ENCODE results near the gene EDEM1.

EDEM1 gene

DNA sequence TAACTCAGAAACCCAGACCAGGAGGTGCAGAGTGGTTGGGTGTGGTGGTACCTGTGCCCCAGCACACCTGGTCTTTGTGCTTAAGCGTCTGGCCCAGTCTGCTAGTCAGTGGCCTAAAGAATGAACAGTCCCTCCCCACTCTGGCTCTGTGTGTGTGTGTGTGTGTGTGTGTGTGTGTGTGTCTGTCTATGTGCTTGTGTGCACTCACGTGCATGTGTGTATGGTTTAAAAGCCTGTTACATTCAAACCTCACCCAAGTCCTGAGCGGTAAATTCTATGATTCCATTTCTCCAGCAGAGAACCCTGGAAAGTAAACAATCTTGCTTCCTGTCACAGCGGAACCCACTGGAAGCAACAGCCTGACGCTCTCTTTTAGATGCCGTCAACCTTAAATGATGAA is 34.2 kb downstream of the EDEM1 start:
- Histone ChIP-seq H3K4me3 (ENCODE audit: low read length) (no peak overlapping the region), H3K27me3 (ENCODE audit: control insufficient read depth, insufficient read depth, low read length) (no peaks in the 10 kb centered on the region), H3K36me3 (ENCODE audit: insufficient read depth, low read length) (peaks cover 15% of the 10 kb centered on the region), H3K9me3 (replicated peaks; ENCODE audit: low read length) (no peaks in the 10 kb centered on the region), H3K9ac (ENCODE audit: low read depth, low read length) (no peak overlapping the region), H3K4me1 (ENCODE audit: control insufficient read depth, insufficient read depth, low read length) (peaks cover 5% of the 10 kb centered on the region), H3K4me2 (ENCODE audit: low read length) (no peak overlapping the region)

DNA sequence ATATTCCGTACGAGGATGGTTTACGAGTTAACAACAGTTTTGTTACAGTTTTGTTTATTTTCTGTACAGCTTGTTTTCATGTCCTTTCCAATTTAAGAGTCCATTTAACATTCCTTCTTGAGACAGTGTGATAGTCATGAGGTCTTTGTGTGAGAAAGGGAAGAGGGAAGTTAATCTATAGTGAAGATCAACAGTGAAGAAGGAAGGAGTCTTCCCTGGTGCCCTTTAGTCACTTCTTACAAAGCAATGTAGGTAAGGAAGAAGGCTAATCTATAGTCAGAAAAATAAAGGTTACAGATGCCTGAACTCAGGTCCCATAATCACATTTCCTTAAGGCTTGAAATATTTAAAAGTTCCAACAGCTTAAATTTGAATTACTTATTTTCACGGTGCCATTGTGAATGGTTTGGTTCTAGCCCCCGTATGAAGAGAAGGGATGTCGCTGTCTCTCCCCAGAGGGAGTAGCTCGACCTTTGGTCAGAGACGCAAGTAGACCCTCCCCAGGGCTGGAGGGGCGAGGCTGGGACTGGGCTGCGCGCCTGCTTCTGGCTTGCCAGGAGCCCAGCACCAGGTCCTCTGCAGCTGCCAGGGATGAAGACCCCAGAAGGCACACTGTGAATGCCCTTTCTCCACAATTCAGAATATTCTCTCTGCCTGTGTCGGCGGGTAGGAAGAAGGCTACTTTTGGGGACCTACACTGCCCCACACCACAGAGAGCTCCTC is 34.9 kb downstream of the EDEM1 start:
- peaks cover 2% of the 10 kb centered on the region for H3K27me3 ChIP-seq (ENCODE audit: control insufficient read depth, insufficient read depth, low read length)
- no peak overlapping the region for H3K4me3 ChIP-seq (ENCODE audit: low read length)
- H3K4me1 ChIP-seq (ENCODE audit: control insufficient read depth, insufficient read depth, low read length), result peaks cover 5% of the 10 kb centered on the region
- peaks cover 8% of the 10 kb centered on the region for H3K36me3 ChIP-seq (ENCODE audit: insufficient read depth, low read length)
- no peak overlapping the region for H3K4me2 ChIP-seq (ENCODE audit: low read length)
- no peaks in the 10 kb centered on the region for H3K9me3 ChIP-seq (replicated peaks; ENCODE audit: low read length)
- H3K9ac ChIP-seq (ENCODE audit: low read depth, low read length), result no peak overlapping the region

DNA sequence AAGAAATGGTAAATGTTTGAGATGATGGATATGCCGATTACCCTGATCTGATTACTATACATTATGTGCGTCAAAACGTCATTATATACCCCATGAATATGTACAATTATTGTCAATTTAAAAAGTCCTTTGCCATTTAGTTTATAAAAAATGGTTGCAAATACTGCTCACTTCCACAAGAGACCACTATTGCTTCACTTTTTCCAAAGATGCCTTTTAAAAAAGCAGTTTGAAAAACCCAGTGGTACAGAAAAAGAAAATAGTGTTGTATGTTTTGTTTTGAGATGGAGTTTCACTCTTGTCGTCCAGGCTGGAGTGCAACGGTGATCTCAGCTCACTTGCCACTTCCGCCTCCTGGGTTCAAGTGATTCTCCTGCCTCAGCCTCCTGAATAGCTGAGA is 39.3 kb downstream of the EDEM1 start:
- peaks cover 14% of the 10 kb centered on the region for H3K27me3 ChIP-seq (ENCODE audit: control insufficient read depth, insufficient read depth, low read length)

DNA sequence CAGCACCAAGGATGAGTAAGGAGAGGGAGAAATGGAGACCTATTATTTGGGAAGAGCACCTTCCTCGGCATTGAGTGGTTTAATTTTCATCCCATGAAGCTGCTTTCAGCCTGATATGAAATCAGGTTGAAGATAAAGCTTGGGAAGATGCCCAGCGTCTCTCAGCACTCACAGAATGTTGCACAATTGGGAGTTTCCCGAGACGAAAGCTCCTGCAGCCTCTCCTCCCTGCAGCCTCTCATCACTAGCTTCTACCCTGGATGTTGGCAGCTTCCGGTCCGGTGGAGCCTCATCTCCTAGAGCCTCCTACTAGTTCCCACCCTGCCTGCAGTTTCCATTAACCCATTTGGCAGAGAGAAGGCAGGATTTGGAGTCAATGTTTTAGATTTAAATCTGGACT is 40.3 kb downstream of the EDEM1 start:
- H3K4me1 ChIP-seq (ENCODE audit: control insufficient read depth, insufficient read depth, low read length), result no peaks in the 10 kb centered on the region
- no peak overlapping the region for H3K4me2 ChIP-seq (ENCODE audit: low read length)
- H3K36me3 ChIP-seq (ENCODE audit: insufficient read depth, low read length), result no peaks in the 10 kb centered on the region
- H3K9me3 ChIP-seq (replicated peaks; ENCODE audit: low read length), result no peaks in the 10 kb centered on the region
- H3K4me3 ChIP-seq (ENCODE audit: low read length), result no peak overlapping the region
- peaks cover 15% of the 10 kb centered on the region for H3K27me3 ChIP-seq (ENCODE audit: control insufficient read depth, insufficient read depth, low read length)
- H3K9ac ChIP-seq (ENCODE audit: low read depth, low read length), result no peak overlapping the region

More for the DNA sequence above, 39.3 kb downstream of the EDEM1 start:
- Histone ChIP-seq H3K9ac (ENCODE audit: low read depth, low read length) (no peak overlapping the region), H3K4me2 (ENCODE audit: low read length) (no peak overlapping the region), H3K4me3 (ENCODE audit: low read length) (no peak overlapping the region), H3K36me3 (ENCODE audit: insufficient read depth, low read length) (no peaks in the 10 kb centered on the region), H3K9me3 (replicated peaks; ENCODE audit: low read length) (no peaks in the 10 kb centered on the region), H3K4me1 (ENCODE audit: control insufficient read depth, insufficient read depth, low read length) (no peaks in the 10 kb centered on the region)

DNA sequence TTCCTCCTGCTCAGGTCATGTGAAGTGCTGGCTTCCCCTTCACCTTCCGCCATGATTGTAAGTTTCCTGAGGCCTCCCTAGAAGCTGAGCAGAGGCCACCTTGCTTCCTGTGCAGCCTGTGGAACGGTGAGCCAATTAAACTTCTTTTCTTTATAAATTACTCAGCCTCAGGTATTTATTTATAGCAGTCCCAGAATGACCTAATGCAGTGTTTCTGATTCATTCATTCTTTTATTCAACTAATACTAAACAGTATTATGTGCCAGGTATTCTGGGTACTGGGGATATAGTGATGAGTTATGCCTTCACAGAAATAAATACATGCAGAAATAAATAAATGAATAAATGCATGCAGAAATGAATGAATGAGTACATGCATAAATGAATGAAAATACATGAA is 41.9 kb downstream of the EDEM1 start:
- H3K4me3 ChIP-seq (ENCODE audit: low read length), result no peak overlapping the region
- no peak overlapping the region for H3K9ac ChIP-seq (ENCODE audit: low read depth, low read length)
- no peaks in the 10 kb centered on the region for H3K9me3 ChIP-seq (replicated peaks; ENCODE audit: low read length)
- H3K4me1 ChIP-seq (ENCODE audit: control insufficient read depth, insufficient read depth, low read length), result no peaks in the 10 kb centered on the region
- H3K27me3 ChIP-seq (ENCODE audit: control insufficient read depth, insufficient read depth, low read length), result peaks cover 15% of the 10 kb centered on the region
- H3K36me3 ChIP-seq (ENCODE audit: insufficient read depth, low read length), result no peaks in the 10 kb centered on the region
- no peak overlapping the region for H3K4me2 ChIP-seq (ENCODE audit: low read length)

DNA sequence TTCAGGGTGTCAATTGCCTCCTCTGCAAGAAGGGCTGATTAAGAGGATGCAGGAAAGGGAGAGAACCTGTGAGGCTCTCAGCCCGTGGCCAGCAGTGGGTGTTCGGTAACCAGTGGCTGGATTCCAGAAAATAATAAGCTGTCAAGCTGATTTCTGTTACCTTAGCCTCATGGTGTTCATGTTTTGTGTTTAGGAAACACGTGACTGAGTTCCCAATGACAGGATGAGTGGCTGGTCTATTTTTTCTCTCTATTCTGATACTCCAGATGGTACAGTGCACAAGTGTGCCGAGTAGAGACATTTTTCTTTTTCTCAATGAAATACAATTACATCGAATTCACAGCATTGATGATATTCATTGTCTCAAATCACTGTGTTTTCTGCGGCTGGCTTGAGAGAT is 43.6 kb downstream of the EDEM1 start:
- H3K4me2 ChIP-seq (ENCODE audit: low read length), result no peak overlapping the region
- no peak overlapping the region for H3K9ac ChIP-seq (ENCODE audit: low read depth, low read length)
- H3K9me3 ChIP-seq (replicated peaks; ENCODE audit: low read length), result no peaks in the 10 kb centered on the region
- no peaks in the 10 kb centered on the region for H3K36me3 ChIP-seq (ENCODE audit: insufficient read depth, low read length)
- no peak overlapping the region for H3K4me3 ChIP-seq (ENCODE audit: low read length)
- H3K27me3 ChIP-seq (ENCODE audit: control insufficient read depth, insufficient read depth, low read length), result peaks cover 15% of the 10 kb centered on the region
- H3K4me1 ChIP-seq (ENCODE audit: control insufficient read depth, insufficient read depth, low read length), result no peaks in the 10 kb centered on the region

DNA sequence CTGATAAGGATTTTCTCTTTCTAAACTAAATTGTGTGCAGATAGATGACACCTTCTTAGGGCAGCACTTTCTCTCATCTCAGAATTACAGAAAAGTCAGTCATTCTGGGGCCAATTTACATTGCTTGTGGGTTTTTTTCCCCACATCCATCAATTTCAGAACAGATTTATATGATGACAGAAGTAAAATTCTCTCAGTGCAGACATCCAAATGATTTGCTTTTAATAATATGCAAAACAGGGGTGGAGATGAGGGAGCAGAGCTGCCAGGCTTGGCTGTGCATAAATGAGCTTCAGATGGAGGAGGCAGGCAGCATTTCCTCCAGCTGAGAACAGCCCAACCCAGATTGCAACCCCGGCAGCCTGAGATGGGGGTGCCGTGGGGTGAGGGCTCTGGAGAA is 44.0 kb downstream of the EDEM1 start:
- H3K4me1 ChIP-seq (ENCODE audit: control insufficient read depth, insufficient read depth, low read length), result no peaks in the 10 kb centered on the region
- H3K4me3 ChIP-seq (ENCODE audit: low read length), result no peak overlapping the region
- no peaks in the 10 kb centered on the region for H3K36me3 ChIP-seq (ENCODE audit: insufficient read depth, low read length)
- H3K9me3 ChIP-seq (replicated peaks; ENCODE audit: low read length), result no peaks in the 10 kb centered on the region
- no peak overlapping the region for H3K4me2 ChIP-seq (ENCODE audit: low read length)
- no peak overlapping the region for H3K9ac ChIP-seq (ENCODE audit: low read depth, low read length)
- peaks cover 15% of the 10 kb centered on the region for H3K27me3 ChIP-seq (ENCODE audit: control insufficient read depth, insufficient read depth, low read length)

DNA sequence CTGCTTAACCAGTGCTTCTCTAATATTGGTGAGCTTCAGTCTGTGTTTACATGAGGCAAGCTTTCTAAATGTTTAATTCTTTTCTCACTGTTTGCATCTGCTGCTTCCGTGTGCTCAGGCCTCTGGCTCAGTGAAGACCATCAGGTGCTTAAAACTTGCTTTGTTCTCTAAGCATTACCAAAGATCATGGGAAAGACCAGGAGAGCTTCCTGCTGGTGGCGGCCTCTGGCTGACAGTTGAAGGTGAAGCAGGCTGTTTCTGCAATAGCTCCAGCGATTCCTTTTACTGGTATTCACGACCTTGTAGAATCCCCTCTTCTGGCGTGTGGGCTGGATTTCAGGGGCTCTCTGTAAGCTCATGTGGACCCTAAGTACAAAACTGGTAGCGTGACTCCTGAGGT is 45.1 kb downstream of the EDEM1 start:
- Histone ChIP-seq H3K9ac (ENCODE audit: low read depth, low read length) (no peak overlapping the region), H3K4me1 (ENCODE audit: control insufficient read depth, insufficient read depth, low read length) (no peaks in the 10 kb centered on the region), H3K4me2 (ENCODE audit: low read length) (no peak overlapping the region), H3K36me3 (ENCODE audit: insufficient read depth, low read length) (no peaks in the 10 kb centered on the region), H3K27me3 (ENCODE audit: control insufficient read depth, insufficient read depth, low read length) (peaks cover 12% of the 10 kb centered on the region), H3K9me3 (replicated peaks; ENCODE audit: low read length) (no peaks in the 10 kb centered on the region), H3K4me3 (ENCODE audit: low read length) (no peak overlapping the region)

DNA sequence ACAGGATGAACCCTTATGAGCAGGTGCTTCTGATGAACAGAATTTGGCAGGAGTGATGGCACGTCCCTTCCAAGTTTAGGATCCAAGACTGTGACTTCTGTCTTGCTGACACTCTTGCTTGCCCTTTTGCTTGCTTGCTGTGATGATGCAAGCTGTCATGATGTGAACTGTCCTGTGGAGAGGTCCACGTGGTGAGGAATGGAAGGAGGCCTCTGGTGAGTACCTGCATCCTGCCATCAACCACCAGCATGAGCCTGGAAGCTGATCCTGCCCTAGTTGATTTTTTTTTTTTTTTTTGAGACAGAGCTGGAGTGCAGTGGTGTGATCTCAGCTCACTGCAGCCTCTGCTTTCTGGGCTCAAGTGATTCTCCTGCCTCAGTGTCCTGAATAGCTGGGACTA is 45.5 kb downstream of the EDEM1 start:
- no peak overlapping the region for H3K4me3 ChIP-seq (ENCODE audit: low read length)
- H3K36me3 ChIP-seq (ENCODE audit: insufficient read depth, low read length), result no peaks in the 10 kb centered on the region
- no peaks in the 10 kb centered on the region for H3K9me3 ChIP-seq (replicated peaks; ENCODE audit: low read length)
- no peaks in the 10 kb centered on the region for H3K4me1 ChIP-seq (ENCODE audit: control insufficient read depth, insufficient read depth, low read length)
- no peak overlapping the region for H3K9ac ChIP-seq (ENCODE audit: low read depth, low read length)
- H3K27me3 ChIP-seq (ENCODE audit: control insufficient read depth, insufficient read depth, low read length), result peaks cover 7% of the 10 kb centered on the region
- no peak overlapping the region for H3K4me2 ChIP-seq (ENCODE audit: low read length)

DNA sequence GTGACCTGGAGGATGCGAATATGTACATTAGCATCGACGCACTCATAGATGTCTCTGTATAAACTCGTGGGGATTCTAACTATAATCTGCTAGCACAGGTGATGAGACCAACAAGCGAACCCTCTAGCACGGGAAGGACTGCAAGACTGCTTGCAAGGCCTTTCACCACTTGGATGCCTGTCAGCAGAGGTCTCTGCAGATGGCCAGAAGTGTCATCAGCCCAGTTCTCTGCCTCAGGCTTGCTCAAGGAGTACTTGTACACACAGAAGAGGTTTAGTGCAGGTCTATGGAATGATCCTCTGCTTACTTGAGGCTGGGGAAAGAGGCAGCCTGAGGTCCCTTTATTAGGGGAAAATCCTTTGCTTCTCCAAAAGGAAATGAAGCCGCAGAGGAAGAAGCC is 48.1 kb downstream of the EDEM1 start:
- no peak overlapping the region for H3K4me3 ChIP-seq (ENCODE audit: low read length)
- no peak overlapping the region for H3K4me2 ChIP-seq (ENCODE audit: low read length)
- peaks cover 4% of the 10 kb centered on the region for H3K27me3 ChIP-seq (ENCODE audit: control insufficient read depth, insufficient read depth, low read length)
- no peaks in the 10 kb centered on the region for H3K4me1 ChIP-seq (ENCODE audit: control insufficient read depth, insufficient read depth, low read length)
- no peak overlapping the region for H3K9ac ChIP-seq (ENCODE audit: low read depth, low read length)
- no peaks in the 10 kb centered on the region for H3K36me3 ChIP-seq (ENCODE audit: insufficient read depth, low read length)
- H3K9me3 ChIP-seq (replicated peaks; ENCODE audit: low read length), result no peaks in the 10 kb centered on the region

DNA sequence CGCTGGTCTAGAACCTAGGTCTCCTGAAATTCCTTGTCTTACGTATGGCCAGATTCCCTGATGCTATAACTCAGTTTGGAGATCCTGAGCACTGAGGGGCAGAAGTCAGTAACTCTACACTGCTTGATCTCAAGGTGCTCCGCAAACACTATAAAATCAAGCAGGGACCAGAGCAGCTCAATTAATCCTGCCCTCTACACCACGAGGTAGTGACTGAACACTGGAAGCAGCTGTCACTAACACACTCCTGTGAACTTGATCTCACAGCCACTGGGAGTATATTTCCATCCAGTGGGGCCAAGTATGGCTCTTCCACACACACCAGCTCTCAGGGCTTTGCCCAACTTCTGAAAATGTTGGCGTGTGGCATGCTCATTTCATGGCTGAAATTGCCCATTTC is 51.0 kb downstream of the EDEM1 start:
- H3K4me1 ChIP-seq (ENCODE audit: control insufficient read depth, insufficient read depth, low read length), result no peaks in the 10 kb centered on the region
- H3K27me3 ChIP-seq (ENCODE audit: control insufficient read depth, insufficient read depth, low read length), result no peaks in the 10 kb centered on the region
- no peak overlapping the region for H3K4me3 ChIP-seq (ENCODE audit: low read length)
- no peak overlapping the region for H3K9ac ChIP-seq (ENCODE audit: low read depth, low read length)
- no peak overlapping the region for H3K4me2 ChIP-seq (ENCODE audit: low read length)
- no peaks in the 10 kb centered on the region for H3K36me3 ChIP-seq (ENCODE audit: insufficient read depth, low read length)
- H3K9me3 ChIP-seq (replicated peaks; ENCODE audit: low read length), result no peaks in the 10 kb centered on the region

DNA sequence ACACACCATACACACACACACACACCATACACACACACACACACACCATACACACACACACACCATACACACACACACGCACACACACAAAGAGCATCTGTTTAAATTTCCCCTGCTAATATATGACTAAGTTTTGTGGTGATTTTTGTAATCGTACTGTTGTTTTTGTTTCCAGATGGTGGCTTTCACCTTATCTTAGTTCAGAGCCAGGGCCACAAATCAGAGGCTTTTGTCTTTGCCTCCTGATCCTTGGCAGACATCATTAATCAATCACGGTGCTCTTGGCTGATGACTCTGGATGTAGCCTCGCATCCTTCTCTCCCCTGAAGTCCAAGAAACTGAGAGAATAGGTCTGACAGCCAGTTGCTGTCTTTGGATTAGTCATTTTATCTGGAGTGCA is 52.1 kb downstream of the EDEM1 start:
- Histone ChIP-seq H3K4me2 (ENCODE audit: low read length) (no peak overlapping the region), H3K36me3 (ENCODE audit: insufficient read depth, low read length) (no peaks in the 10 kb centered on the region), H3K9ac (ENCODE audit: low read depth, low read length) (no peak overlapping the region), H3K4me1 (ENCODE audit: control insufficient read depth, insufficient read depth, low read length) (no peaks in the 10 kb centered on the region), H3K4me3 (ENCODE audit: low read length) (no peak overlapping the region), H3K27me3 (ENCODE audit: control insufficient read depth, insufficient read depth, low read length) (no peaks in the 10 kb centered on the region), H3K9me3 (replicated peaks; ENCODE audit: low read length) (no peaks in the 10 kb centered on the region)
